ENCODE measurements around the gene HNRNPM. TPM values are rescaled to one million over a fixed set of nuclear protein-coding genes. Genes with fewer than 3 reads are reported as not detected.

HNRNPM gene
- total RNA-seq, 1 experiment from 2014 or later: 298 TPM

DNA sequence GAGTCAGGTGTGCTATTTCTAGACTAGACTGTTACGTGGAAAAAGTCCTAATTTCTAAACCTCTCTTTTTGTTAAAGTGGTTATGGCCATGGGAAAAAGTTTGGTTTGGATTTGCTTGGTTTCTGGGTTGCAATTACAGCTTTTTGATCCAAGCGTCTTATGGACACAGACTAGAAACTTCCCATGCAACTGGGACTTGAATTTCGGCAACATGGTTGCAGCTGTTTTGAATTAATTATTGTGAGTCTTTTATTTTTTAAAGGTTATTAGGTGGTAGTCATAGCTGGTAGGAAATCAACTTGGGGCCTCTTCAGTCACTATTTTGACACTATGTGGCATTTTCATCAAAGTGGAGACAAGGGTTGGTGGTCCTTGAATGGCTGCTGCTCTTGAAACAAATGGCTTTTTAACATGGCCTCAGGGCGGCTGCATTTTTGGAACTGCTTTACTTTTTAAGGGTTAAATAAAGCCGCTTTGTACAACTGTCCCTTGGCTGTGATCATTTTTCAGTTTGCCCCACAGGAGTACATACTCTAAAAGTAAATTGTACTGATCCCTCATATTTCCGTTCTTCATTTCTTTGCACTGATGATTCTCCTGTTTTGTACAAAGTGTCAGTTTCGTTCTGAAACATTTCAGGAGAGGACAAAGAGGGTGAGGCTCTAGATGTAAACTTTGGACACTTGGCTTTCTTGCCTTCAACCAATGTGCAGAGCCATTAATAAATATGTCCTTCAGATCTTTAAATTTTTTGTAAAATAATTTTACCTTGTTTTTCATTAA lies 15.9 kb downstream of the HNRNPM start (continued):
- TF ChIP-seq, protein P1, sequence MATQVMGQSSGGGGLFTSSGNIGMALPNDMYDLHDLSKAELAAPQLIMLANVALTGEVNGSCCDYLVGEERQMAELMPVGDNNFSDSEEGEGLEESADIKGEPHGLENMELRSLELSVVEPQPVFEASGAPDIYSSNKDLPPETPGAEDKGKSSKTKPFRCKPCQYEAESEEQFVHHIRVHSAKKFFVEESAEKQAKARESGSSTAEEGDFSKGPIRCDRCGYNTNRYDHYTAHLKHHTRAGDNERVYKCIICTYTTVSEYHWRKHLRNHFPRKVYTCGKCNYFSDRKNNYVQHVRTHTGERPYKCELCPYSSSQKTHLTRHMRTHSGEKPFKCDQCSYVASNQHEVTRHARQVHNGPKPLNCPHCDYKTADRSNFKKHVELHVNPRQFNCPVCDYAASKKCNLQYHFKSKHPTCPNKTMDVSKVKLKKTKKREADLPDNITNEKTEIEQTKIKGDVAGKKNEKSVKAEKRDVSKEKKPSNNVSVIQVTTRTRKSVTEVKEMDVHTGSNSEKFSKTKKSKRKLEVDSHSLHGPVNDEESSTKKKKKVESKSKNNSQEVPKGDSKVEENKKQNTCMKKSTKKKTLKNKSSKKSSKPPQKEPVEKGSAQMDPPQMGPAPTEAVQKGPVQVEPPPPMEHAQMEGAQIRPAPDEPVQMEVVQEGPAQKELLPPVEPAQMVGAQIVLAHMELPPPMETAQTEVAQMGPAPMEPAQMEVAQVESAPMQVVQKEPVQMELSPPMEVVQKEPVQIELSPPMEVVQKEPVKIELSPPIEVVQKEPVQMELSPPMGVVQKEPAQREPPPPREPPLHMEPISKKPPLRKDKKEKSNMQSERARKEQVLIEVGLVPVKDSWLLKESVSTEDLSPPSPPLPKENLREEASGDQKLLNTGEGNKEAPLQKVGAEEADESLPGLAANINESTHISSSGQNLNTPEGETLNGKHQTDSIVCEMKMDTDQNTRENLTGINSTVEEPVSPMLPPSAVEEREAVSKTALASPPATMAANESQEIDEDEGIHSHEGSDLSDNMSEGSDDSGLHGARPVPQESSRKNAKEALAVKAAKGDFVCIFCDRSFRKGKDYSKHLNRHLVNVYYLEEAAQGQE (IDR thresholded peaks at IDR 0.05; ENCODE audit: low read depth): no peak
- TF ChIP-seq POLR2A (IDR thresholded peaks at IDR 0.05; ENCODE audit: borderline replicate concordance, extremely low read depth, insufficient read depth, insufficient read length) (no peak), EGR1 (IDR thresholded peaks at IDR 0.05; ENCODE audit: low read depth) (no peak)
- TF ChIP-seq, protein P2, sequence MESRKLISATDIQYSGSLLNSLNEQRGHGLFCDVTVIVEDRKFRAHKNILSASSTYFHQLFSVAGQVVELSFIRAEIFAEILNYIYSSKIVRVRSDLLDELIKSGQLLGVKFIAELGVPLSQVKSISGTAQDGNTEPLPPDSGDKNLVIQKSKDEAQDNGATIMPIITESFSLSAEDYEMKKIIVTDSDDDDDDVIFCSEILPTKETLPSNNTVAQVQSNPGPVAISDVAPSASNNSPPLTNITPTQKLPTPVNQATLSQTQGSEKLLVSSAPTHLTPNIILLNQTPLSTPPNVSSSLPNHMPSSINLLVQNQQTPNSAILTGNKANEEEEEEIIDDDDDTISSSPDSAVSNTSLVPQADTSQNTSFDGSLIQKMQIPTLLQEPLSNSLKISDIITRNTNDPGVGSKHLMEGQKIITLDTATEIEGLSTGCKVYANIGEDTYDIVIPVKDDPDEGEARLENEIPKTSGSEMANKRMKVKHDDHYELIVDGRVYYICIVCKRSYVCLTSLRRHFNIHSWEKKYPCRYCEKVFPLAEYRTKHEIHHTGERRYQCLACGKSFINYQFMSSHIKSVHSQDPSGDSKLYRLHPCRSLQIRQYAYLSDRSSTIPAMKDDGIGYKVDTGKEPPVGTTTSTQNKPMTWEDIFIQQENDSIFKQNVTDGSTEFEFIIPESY (IDR thresholded peaks at IDR 0.05; ENCODE audit: extremely low read depth, insufficient replicate concordance, low read length): no peak

DNA sequence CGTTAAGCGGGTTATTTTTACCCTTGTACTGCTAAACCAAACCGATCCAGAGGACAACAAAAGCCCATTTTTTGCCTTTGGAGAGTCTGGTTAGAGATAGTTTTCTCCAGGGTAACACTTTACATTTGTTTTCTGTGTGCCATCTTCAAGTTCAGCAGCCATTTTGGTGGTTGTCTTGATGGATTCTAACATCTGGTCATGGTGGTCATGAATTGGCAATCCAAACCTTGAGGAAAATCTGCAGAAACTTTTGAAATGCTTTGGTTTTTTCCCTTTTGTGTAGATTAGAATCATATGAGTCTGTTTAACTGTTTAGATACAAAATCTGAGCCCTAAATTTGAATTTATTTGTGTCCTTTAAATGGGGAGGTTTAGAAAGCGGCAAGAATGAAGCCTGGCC lies 16.6 kb downstream of the HNRNPM start:
- ChIA-PET POLR2A (no interaction called here), RAD21 (ENCODE audit: low non-redundant PET in 1 of 2, low total read pairs in 2 of 2, uncharacterized antibody in 2 of 2, unreplicated experiment in 2 of 2) (no interaction called here), CTCF (no interaction called here)
- H3K36me3 ChIP-seq (ENCODE audit: control insufficient read depth in 1 of 2, insufficient read depth in 2 of 2, low read length in 2 of 2): peaks cover 40 to 61% of the 10 kb centered on the region in 2 experiments
- peaks cover 100% of the 10 kb centered on the region for H3K79me2 ChIP-seq (ENCODE audit: insufficient read depth, low read length)
- TF ChIP-seq, protein P1 (IDR thresholded peaks at IDR 0.05; ENCODE audit: low read depth): no peak
- TF ChIP-seq EZH2 (IDR thresholded peaks at IDR 0.05): no peak
- TF ChIP-seq FOSL1 (IDR thresholded peaks at IDR 0.05; ENCODE audit: low read depth): no peak
- TF ChIP-seq POLR2A (IDR thresholded peaks at IDR 0.05; ENCODE audit: borderline replicate concordance, extremely low read depth, insufficient read depth, insufficient read length): no peak
- H3K9me3 ChIP-seq (ENCODE audit: control insufficient read depth in 1 of 2, insufficient read depth in 1 of 2, low read depth in 1 of 2, low read length in 2 of 2): no peaks in the 10 kb centered on the region
- intact Hi-C loops (cut with micrococcal nuclease): no loop called here
- H3K27ac ChIP-seq (ENCODE audit: low read depth, low read length): no peak overlapping the region
- H3K9me2 ChIP-seq (ENCODE audit: insufficient read depth): no peaks in the 10 kb centered on the region
- no peak overlapping the region for H3K9ac ChIP-seq (ENCODE audit: low read length)
- H3K4me1 ChIP-seq (ENCODE audit: control insufficient read depth in 1 of 2, insufficient read depth in 2 of 2, low read length in 2 of 2): peaks cover 10 to 23% of the 10 kb centered on the region in 2 experiments
- no peak overlapping the region for H3K4me3 ChIP-seq (replicated peaks in 1 of 2; ENCODE audit: low read depth in 1 of 2, low read length in 2 of 2)
- H3K4me2 ChIP-seq (ENCODE audit: low read length): no peak overlapping the region
- no peak for ATAC-seq
- no peaks in the 10 kb centered on the region for H3K27me3 ChIP-seq (ENCODE audit: insufficient read depth, low read length)
- no TSS peak for BruUV-seq (replicated peaks)
- H4K20me1 ChIP-seq (ENCODE audit: insufficient read depth): peaks cover 76% of the 10 kb centered on the region
- H2AFZ ChIP-seq (ENCODE audit: low read depth, low read length, poor library complexity, severe bottlenecking): no peak overlapping the region
- DNase-seq (ENCODE audit: low read depth, low spot score): no peak

All from HCT116 (cell line).